ENCODE results near the gene ANKS4B.

- TF ChIP-seq, protein P1, sequence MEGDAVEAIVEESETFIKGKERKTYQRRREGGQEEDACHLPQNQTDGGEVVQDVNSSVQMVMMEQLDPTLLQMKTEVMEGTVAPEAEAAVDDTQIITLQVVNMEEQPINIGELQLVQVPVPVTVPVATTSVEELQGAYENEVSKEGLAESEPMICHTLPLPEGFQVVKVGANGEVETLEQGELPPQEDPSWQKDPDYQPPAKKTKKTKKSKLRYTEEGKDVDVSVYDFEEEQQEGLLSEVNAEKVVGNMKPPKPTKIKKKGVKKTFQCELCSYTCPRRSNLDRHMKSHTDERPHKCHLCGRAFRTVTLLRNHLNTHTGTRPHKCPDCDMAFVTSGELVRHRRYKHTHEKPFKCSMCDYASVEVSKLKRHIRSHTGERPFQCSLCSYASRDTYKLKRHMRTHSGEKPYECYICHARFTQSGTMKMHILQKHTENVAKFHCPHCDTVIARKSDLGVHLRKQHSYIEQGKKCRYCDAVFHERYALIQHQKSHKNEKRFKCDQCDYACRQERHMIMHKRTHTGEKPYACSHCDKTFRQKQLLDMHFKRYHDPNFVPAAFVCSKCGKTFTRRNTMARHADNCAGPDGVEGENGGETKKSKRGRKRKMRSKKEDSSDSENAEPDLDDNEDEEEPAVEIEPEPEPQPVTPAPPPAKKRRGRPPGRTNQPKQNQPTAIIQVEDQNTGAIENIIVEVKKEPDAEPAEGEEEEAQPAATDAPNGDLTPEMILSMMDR (IDR thresholded peaks at IDR 0.05) = no peak
- no peak for TF ChIP-seq POLR2A (IDR thresholded peaks at IDR 0.05)
Measured at GRCh38 chr16:21205303-21205702, 28.2 kb upstream of the ANKS4B start.

Data from body of pancreas (tissue), 4 donors.